ENCODE data around the gene OFD1.

Gene OFD1

GRCh38 chrX:13790206-13791131 lies 55.9 kb downstream of the OFD1 start:
- in situ Hi-C loops (cut with MboI; ENCODE audit: low sequenced_read_pairs), result no loop called here

GRCh38 chrX:13791145-13791544 lies 56.6 kb downstream of the OFD1 start:
- in situ Hi-C loops (cut with MboI; ENCODE audit: low sequenced_read_pairs), result no loop called here

- in situ Hi-C loops (cut with MboI; ENCODE audit: low sequenced_read_pairs), result no loop called here
These were observed 57.0 kb downstream of the OFD1 start for GRCh38 chrX:13791559-13791958.

- in situ Hi-C loops (cut with MboI; ENCODE audit: low sequenced_read_pairs), result no loop called here
These were observed 59.3 kb downstream of the OFD1 start for GRCh38 chrX:13793897-13794296.

- in situ Hi-C loops (cut with MboI; ENCODE audit: low sequenced_read_pairs), result no loop called here
These were observed 59.9 kb downstream of the OFD1 start for GRCh38 chrX:13794417-13794816.

GRCh38 chrX:13797512-13797911 lies 63.0 kb downstream of the OFD1 start:
- in situ Hi-C loops (cut with MboI; ENCODE audit: low sequenced_read_pairs), result no loop called here

GRCh38 chrX:13798184-13798583 lies 63.6 kb downstream of the OFD1 start:
- in situ Hi-C loops (cut with MboI; ENCODE audit: low sequenced_read_pairs), result no loop called here

GRCh38 chrX:13803116-13803515 lies 68.6 kb downstream of the OFD1 start:
- in situ Hi-C loops (cut with MboI; ENCODE audit: low sequenced_read_pairs), result no loop called here

- in situ Hi-C loops (cut with MboI; ENCODE audit: low sequenced_read_pairs), result no loop called here
These were observed 70.7 kb downstream of the OFD1 start for GRCh38 chrX:13805241-13805640.

- in situ Hi-C loops (cut with MboI; ENCODE audit: low sequenced_read_pairs), result no loop called here
These were observed 73.7 kb downstream of the OFD1 start for GRCh38 chrX:13808293-13808692.

- in situ Hi-C loops (cut with MboI; ENCODE audit: low sequenced_read_pairs), result no loop called here
These were observed 74.3 kb downstream of the OFD1 start for GRCh38 chrX:13808865-13809264.

- in situ Hi-C loops (cut with MboI; ENCODE audit: low sequenced_read_pairs), result no loop called here
These were observed 81.1 kb downstream of the OFD1 start for GRCh38 chrX:13815664-13816063.

- in situ Hi-C loops (cut with MboI; ENCODE audit: low sequenced_read_pairs), result no loop called here
These were observed 81.6 kb downstream of the OFD1 start for GRCh38 chrX:13816176-13816575.

GRCh38 chrX:13816643-13817627 lies 82.4 kb downstream of the OFD1 start, which contains the start of gene GPM6B:
Gene GPM6B (minus strand): TSS chrX:13817093. CDS start chrX:13816904, 189 bp downstream.
- in situ Hi-C loops (cut with MboI; ENCODE audit: low sequenced_read_pairs), result no loop called here

All from HL-60/S4 treated with retinoic acid at 250 ng/mL for 4 days and 3 days (cell line).